HK-2 (cell line): Measurements from ENCODE around the gene PSMD14.
A peak's percentile ranks its signal among the peaks of the same experiment; 100 is the strongest.
"Not testable (repeated sequence)": the region's sequence is repeated elsewhere in the genome, so short reads cannot be mapped to it uniquely, and the experiment has no call there.

Experiments
- DNase-seq: peaks from one replicate; pipeline ENCODE4 v3.0.0-alpha.2; 2018; ENCODE audit not compliant: unreplicated experiment

PSMD14 gene

DNA sequence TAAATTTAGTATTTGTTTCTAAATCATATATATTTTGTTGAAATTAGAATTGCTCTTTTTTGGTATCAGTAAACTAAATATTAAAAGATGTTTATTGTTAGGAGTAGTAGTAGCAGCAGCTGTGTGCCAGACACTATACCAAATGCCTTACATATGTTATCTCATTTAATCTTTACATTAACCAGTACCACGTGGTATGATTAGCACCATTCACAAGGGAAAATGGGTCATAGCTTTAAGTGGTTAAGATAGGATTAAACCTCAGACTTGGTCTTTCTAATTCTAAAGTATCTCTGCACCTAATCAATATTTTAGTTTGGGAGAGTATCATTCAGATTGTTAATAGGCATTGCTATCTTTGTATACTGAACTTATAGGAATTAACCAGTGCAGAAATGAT, 29.0 kb downstream of the PSMD14 start:
- DNase-seq: no peak

DNA sequence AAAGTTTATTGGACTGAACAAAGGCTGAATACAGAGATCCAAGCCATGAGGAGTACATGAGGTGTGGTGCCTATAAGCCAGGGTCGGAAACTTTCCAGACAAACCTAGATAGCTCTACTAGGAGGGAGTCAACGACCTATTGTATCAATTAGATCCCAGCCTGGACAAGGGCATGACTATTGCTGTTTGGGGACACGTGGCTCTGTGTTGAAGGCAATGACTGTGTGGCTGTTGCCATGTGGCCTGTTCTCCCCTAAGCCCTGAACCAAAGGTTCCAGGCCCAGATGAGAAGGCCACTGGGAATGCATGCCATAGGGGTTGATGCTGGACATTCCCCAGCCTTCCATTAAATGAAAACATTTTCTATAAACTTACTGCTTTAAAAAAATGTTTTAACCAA, 31.3 kb downstream of the PSMD14 start:
- DNase-seq: not testable (repeated sequence)

DNA sequence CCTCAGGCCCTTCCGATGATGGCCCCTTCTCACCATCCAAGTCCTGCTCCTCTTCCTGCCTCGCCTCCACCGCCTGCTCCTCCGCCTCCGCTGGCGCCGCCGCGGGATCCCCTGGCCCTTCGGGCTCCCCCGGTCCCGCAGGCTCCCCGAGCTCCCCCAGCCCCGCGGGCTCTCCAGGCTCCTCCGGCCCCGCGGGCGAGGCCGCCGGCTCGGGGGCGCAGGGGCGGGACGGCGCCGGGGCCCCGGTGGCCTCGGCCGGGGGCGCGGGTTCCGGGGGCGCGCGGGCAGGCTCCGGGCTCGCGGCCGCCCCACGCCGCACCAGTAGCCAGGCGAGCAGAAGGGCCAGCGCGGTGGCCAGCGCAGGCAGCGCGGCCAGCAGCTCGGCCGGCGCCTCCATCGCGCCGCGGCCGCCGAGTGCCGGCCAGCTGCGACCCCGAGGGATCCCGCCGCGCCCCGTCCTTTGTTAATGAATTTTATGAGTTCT, 32.7 kb downstream of the PSMD14 start:
- not testable (repeated sequence) for DNase-seq

DNA sequence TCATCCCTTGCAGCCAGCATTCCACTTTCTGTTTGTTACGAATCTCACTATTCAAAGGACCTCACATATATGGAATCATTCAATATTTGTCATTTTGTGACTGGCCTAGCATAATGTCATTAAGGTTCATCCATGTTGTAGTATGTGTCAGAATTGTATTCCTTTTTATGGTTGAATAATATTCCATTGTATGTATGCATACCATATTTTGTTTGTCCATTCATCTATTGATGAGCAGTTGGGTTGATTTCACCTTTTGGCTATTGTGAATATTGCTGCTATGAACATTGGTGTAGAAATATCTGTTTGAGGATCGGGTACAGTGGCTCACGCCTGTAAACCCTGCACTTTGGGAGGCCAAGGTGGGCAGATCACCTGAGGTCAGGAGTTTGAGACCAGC, 35.0 kb downstream of the PSMD14 start:
- DNase-seq: no peak

DNA sequence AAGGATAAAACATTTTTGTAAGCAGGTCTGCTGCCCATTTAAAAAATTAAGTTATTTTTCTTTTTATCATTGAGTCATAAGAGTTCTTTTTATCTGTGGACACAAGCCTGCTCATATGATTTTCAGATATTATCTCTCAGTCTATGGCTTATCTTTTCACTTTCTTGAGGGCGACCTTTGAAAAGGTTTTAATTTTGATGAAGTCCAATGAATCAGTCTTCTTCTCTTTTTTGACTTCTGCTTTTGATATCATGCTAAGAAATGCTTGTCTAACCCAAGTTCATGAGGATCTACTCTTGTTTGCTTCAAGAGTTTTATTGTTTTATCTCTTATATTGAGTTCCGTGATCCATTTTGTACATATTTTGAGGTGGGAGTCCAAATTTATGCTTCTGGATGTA, 36.5 kb downstream of the PSMD14 start:
- no peak for DNase-seq

DNA sequence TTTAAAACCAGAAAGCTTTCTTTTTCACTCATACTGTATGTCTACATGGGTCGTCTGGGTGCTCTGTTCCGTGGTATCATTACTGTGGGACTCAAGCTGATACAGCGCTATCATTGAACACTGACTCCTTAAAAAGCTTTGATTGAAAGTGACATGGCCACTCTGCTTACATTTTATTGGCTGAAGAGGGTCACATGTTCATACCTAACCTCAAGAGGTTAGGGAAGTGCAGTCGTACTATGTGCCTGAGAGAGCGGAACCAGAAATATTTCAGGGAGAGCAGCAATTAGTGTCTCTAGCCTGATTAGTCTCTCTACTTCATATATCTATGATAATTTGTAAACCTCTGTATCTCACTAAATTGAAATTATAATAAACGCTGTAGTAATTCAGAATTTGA, 43.5 kb downstream of the PSMD14 start:
- DNase-seq: no peak

DNA sequence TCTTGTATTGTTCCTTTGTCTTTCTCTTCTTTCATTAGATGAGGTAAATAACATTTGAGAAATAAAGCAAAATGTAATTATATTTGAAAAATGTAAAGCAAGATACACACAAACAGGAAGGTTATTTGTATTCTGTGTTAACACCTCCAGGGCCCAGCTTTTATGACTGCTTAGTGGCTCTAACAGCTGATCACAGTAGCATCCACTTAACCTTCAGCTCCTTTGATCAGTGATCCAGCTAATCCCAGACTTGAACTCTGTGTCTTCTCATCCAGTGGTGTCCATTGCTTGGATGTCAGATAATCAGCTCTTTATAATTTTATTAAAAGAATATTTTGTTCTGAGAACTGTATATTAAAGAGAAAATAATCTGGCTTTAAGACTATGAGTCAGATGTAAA, 44.5 kb downstream of the PSMD14 start:
- no peak for DNase-seq

DNA sequence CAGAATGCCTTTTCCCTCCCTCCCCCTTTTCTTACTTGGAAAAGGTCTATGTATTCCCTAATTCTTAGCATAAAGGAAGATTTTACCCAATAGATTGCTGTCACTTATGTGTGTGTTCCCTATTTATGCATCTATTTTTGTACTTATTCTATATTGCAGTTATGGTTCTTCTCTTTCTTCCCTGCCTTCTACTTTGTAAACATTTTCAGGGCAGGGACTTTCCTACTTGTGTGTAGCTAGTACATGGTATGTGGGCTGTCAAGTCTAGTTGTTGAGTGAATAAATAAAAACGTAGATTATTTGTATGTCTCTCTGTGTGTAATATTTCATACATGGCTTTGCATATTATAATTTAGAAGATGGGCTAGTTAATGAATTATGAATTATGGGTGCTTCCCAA, 45.3 kb downstream of the PSMD14 start:
- no peak for DNase-seq

DNA sequence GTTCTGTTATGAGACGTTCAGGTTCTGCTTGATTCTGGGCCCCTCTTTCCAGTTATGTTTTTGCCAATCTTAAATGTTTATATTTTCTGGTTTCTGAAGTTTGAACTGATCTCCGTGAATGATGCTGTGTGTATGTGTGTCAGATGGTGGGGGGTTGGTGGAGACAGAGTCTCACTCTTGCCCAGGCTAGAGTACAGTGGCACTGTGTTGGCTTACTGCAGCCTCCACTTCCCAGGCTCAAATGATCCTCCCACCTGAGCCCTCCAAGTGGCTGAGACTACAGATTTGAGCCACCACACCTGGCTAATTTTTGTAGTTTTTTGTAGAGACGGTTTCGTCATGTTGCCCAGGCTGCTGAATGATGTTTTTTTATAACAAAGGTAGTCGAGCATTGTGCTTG, 45.9 kb downstream of the PSMD14 start:
- DNase-seq: no peak

DNA sequence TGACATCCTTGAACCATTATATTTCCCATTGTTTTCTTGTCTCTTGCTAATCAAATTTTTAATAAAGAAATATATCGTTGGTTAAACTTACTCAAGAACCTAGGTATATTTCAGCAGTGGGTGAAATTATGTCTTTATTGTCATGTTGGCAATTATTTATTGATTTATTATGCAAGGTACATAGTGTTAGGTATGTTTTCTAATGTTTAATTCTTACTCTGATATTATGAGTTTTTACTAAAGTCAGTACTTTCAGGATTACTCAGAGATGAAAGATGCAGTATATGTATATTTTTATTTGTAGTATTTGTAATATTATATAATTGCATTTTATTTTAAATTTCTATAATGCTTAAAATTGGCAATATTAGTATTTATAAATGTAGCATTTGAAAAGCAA, 46.9 kb downstream of the PSMD14 start:
- no peak for DNase-seq

DNA sequence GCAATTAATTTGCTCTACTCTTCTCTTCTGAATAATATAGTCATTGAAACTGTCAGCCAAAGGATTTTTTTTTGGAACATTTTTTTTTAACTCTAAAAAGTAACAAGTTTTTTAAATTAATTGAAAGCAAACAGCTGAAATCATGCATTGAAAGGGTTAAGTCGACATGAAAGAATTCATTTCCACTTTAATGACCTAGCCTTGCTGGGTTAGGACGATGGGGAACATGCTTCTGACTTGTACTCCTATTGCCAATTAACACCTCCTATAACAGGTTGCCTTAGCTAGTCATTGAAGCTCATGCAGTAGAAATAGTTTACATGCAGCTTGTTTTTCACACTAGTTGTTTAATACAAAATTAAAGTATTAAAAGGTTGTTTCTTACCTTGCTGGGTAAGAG, 47.8 kb downstream of the PSMD14 start:
- no peak for DNase-seq

DNA sequence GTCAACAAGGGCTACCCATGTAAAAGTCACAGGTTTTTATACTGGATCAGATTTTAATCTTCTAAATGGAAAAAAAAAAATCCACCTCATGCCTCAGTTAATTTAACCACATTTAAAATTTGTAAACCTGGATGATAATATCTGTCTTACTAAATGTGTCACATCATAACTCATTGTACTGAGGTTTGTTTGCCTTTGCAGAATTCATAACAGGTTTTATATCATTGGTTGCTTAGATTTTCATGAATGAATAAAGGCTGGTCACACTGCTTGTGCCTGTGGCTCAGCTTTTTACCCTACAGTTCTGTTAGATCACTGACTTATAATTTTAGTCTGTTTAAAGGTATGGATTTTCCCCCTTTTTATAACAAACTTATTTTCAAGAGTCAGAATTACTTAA, 48.9 kb downstream of the PSMD14 start:
- no peak for DNase-seq

DNA sequence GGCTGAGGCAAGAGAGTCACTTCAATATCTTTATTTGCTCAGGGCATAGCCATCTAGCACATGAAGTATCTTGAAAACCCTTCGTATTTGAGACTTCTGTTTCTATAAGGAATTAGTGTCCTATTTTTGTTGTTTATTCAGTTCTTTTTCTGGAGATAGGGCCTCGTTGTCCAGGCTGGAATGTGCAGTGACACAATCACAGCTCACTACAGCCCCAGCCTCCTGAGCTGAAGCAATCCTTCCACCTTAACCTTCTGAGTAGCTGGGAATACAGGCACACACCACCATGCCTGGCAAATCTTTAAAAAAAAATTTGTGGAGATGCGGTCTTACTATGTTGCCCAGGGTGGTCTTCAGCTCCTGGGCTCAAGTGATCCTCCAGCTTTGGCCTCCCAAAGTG, 50.6 kb downstream of the PSMD14 start:
- DNase-seq: no peak

DNA sequence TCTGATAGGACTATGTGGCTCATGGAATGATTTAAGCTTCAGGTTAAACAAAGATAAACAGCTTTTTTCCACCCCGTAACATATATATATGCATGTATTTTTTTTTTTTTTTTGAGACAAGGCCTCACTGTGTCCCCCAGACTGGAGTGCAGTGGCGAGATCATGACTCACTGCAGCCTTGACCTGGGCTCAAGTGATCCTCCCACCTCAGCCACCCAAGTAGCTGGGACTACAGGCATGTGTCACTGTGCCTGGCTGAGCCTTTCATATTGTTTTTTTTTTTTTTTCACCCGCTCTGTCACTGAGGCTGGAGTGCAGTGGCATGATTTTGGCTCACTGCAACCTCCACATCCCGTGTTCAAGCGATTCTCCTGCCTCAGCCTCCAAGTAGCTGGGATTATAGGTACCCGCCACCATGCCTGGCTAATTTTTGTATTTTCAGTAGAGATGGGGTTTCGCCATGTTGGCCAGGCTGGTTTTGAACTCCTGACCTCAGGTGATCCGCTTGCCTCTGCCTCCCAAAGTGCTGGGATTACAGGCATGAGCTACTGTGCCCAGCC, 52.0 kb downstream of the PSMD14 start:
- DNase-seq: peak; percentile 11

DNA sequence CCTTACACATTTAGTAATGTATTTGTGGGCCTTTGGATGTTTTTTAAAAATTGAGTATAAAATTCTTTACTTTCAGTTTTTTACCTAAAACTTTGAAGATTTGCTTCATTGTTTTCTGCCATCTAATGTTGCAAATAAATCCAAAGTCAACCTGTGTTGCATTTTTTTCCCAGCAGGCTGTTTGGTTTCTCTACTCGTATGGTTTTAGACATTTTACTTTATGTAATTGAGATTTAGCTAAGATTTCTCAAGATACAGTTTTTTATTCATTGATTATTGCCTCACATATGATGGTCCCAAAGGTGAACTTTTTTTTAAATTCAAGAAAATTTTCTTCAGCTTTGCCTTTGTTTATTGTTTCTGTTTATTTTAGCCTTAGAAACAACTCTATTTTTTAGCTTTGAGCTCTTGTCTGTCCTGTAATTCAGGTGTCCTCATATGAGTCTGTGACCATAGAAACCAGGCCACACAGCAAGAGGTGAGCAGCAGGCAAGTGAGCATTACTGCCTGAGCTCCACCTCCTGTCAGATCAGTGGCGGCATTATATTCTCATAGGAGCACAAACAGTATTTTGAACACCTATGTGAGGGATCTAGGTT, 54.4 kb downstream of the PSMD14 start:
- DNase-seq: no peak

DNA sequence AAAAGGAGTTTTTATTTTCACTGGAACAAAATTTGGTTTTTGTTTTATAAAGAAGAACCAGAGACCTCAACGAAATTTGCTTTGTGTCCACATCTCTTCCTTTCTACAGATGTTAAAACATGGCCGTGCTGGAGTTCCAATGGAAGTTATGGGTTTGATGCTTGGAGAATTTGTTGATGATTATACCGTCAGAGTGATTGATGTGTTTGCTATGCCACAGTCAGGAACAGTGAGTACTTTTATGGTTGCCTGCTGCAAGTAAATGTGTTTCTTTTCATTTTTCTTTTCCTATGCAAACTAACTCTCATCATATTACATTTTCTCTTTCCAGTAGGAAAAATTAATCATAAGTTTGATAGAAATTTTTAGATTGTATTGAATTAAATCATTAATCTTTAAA, 59.5 kb downstream of the PSMD14 start:
- DNase-seq: no peak

DNA sequence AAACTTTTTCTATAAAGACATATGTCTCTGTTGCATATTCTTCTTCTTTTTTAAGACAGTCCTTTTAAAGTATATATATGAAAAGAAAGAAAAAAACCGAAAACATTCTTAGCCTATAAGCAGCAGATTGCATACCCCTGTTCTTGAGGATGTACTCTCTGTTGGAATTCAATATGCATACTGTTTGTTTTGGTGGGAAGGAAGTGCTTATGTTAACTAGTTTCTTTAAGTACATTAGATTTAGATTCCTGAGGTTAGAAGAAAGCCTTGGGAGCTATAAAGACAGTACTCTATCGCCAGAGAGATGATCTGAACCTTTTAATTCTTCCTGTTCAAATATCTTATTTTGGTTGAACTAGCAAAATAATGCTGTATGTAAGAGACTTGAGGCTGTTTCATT, 61.1 kb downstream of the PSMD14 start:
- DNase-seq: no peak

DNA sequence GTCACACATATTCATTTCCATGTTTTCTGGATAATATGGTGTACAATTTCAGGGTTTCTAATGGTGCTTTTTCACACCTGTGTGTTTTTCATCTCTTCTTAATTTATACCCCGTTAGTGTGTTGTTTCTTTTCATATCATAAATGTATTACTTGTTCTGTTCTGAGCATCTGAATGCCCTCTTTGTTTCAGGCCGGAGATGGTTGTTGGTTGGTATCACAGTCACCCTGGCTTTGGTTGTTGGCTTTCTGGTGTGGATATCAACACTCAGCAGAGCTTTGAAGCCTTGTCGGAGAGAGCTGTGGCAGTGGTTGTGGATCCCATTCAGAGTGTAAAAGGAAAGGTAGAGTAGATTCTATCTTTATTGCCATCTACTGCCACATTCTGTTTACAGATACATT, 62.8 kb downstream of the PSMD14 start:
- no peak for DNase-seq

DNA sequence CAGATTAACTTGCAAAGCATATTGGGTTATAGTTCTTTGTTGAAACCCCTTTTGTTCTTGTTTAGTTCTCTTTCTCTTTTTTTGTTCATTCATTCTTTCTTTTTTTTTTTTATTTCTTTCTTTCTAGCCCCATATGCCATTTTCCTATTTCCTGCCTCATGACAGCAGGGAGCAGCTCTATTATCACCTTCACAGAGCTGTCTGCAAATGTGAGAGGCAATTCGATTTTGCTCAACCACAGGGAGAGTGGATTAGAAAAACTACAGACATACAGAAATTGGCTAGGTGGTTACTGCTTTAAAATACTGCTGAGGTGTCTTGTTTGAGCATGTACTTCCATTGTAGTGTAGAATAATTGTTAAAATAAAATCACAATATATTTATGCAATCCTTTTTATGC, 63.6 kb downstream of the PSMD14 start:
- DNase-seq: no peak

DNA sequence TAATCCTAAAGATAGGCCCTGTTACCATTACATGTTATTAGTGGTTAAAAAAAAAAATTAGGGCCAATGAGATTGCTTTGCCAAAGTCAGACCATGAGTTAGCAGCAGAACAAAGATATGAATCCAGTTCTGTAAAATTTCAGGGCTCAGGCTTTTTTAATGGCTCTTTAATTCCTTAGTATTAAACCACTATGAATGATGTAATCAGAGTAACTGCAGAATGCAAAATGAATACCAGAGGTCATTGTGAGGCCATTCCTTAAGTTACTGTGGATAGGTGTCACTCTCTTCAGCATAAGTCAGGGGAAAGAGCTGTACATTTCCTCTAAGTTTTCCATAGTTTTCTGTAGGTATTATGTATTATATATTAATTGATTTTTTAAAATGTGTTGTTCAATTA, 65.7 kb downstream of the PSMD14 start:
- no peak for DNase-seq

DNA sequence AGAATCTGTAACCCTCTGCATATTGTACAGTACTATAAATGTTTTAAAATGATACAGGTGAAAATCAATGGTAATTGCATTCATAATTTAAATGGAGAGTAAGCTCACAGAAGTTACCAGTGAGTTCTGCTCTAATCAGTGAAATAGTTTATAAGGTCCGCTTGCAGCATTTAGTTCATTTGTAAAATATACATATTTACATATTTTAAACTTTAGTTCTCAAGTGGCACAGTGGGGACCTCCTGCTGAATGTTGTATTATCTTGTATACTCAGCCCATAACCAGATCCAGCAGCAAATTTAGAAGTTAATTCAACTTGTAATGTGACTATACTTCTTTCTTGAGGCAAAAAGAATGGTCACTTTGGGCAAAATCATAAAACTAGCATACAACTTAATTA, 66.2 kb downstream of the PSMD14 start:
- no peak for DNase-seq

DNA sequence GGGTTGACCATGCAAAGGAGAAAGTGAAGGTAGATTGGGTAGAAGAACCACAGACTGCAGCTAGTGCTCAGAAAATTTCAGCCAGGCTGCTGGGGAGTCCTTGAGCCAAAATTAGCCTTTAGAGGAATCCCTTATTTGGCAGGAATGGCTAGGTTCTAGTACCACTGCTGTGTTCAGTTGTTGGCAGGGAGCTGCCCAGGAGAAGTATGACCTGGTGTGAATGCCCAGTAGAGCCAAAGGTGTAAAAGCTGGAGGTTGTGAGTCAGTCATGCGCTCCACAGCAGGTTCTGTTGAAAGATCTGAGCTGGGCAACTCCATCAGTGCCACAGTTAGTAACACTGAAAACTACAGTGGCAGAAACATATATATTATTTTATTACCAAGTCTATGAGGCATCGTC, 71.5 kb downstream of the PSMD14 start:
- no peak for DNase-seq

DNA sequence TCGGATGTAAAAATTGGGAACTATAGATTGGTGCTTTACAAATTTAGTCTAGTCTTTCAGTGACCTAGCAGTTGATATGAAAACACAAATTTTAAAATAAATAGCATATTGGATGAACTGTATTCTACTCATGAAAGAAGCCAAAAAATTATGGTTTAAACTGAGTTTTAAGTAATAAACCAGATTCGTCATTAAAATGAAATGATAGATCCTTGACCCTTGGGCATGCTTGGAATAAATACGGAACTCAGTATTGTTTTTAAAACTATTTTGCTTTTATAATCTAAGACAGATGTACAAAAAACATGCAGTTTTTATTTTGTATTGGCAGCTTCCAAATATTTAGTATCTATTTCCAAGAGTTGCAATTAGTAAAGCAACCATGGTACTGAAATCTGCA, 73.3 kb downstream of the PSMD14 start:
- DNase-seq: no peak

DNA sequence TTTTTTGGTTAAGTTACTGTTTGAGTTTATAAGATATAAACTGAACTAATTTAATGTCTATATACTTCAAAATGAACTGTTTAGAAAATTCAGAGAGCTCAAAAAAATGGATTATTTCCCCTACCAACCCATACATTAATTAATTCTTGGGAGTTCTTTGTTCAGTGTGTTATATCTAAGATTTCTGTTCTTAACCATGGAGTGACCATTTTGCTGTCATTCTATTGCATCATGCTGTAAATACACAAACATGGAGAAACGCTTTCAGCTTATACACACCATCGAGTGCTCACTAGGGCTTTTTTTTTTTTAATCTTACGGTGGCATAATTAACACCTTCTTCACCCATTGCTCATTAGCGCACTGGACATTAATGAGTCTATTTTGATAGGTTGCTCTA, 74.5 kb downstream of the PSMD14 start:
- no peak for DNase-seq
